T47D (cell line): ENCODE results near the gene EIF3M.

Experiments used
- DNase-seq, 2 experiments: peaks; one replicate each; pipeline versions ENCODE4 v3.0.0 to v3.0.0-alpha.2; 2011 to 2012; ENCODE audit warnings: low read depth in 1 of 2, low spot score in 1 of 2
- JUND ChIP-seq: IDR thresholded peaks from 2 replicates; pipeline ENCODE4 v1.6.1; 2012; ENCODE audit warnings: low read depth
- in situ Hi-C: cut with HindIII; loops from 2 replicates; pipeline ENCODE4 v1.10.0; 2016; ENCODE audit warnings: low sequenced_read_pairs, low pct_unique_long_range_greater_than_20kb

Gene EIF3M

GRCh38 chr11:32610797-32611352 lies 27.2 kb downstream of the EIF3M start:
- no peak for DNase-seq
- in situ Hi-C loops, result no loop called here
- no peak for TF ChIP-seq JUND

DNA sequence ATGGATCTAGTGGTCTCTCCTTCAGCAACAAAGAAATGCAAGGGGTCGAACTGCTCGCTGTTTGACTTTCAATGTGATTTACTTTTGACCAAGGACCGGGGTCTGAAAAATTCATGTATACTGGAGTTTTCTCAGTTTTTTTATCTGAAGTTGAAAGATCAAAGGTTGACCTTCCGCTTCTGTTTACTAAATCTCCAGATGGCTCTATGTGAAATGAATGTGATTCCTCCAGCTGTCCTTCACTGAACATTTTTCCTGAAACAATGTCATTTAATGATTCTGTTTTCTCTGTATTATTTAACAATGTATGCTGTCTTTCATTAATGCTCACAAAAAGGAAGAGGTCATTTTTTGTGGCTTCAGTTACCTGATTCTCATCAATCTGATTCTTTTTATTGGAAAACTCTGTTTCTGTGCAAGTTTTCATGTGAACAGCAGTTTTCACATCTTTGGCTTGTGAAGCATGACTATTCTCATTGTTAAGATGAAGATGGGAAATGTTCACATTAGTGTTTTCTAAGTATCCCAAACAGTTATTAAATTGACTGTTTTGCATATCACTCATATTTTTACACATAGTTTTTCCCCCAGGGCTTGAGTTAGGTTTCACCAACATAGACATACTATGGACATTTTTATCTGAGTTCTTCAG lies 30.0 kb downstream of the EIF3M start:
- in situ Hi-C loops, result no loop called here
- no peak for TF ChIP-seq JUND
- no peak for DNase-seq

GRCh38 chr11:32615422-32615821 lies 31.8 kb downstream of the EIF3M start:
- peak; percentile 10 to 43 for DNase-seq
- in situ Hi-C loops, result no loop called here
- no peak for TF ChIP-seq JUND

- in situ Hi-C loops, result no loop called here
- no peak for DNase-seq
- no peak for TF ChIP-seq JUND
Measured at GRCh38 chr11:32616903-32617302, 33.3 kb downstream of the EIF3M start.

DNA sequence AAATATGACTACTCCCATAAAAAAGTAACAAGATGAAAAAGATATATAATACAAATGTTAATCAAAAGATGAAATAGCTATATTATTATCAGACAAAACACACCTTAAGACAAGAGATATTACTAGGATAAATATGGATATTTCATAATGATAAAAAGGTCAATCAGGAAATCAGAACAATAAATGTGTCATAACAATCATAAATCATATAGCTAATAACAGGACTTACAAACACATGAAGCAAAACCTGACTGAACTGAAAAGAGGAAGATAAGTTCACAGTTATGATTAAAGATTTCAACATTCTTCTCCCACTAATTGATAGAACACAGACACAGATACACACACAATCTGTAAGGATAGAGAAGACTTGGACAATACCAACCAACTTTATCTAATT lies 47.2 kb downstream of the EIF3M start:
- DNase-seq, result no peak
- in situ Hi-C loops, result no loop called here
- TF ChIP-seq JUND, result no peak

DNA sequence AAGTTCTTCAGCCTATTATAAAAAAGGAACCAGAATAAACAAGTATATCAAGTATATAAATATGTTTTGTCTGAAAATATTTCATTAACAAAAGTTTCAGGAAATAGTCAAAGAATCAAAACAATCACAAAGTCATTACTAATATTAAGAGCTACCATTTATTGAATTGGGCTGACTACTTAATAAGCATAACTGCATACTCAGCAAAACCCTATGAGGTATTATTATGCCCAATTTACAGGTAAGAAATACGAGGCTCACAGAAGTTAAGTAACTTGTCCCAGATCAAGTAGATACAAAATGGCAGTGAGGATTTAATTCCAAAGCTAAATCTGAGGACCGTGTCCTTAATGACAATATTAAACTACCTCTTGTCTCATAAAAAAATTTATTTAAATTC lies 52.2 kb downstream of the EIF3M start:
- DNase-seq, result no peak
- in situ Hi-C loops, result no loop called here
- TF ChIP-seq JUND, result no peak

GRCh38 chr11:32641361-32641760 lies 57.7 kb downstream of the EIF3M start:
- no peak for DNase-seq
- TF ChIP-seq JUND, result no peak
- in situ Hi-C loops, result no loop called here

- no peak for DNase-seq
- no peak for TF ChIP-seq JUND
- in situ Hi-C loops, result no loop called here
Measured at GRCh38 chr11:32643526-32643925, 59.9 kb downstream of the EIF3M start.
